D721Med (cell line): ENCODE data around the gene SLC25A29.
"Not testable (repeated sequence)": the region's sequence is repeated elsewhere in the genome, so short reads cannot be mapped to it uniquely, and the experiment has no call there.

Source experiments
- DNase-seq: peaks from one replicate; pipeline ENCODE4 v3.0.0; 2011; ENCODE audit warnings: low spot score; ENCODE audit not compliant: insufficient read length
- FAIRE-seq: peaks from 2 replicates; lab custom pipeline; 2011; peaks lifted over from hg19 to GRCh38; lab: Jason Lieb, UNC
- TF ChIP-seq, protein P1 (sequence below): IDR thresholded peaks from 2 replicates; pipeline ENCODE4 v1.5.1; 2012; ENCODE audit warnings: mild to moderate bottlenecking, control low read depth; ENCODE audit not compliant: insufficient read depth; ENCODE audit errors: missing control alignments

SLC25A29 gene

DNA sequence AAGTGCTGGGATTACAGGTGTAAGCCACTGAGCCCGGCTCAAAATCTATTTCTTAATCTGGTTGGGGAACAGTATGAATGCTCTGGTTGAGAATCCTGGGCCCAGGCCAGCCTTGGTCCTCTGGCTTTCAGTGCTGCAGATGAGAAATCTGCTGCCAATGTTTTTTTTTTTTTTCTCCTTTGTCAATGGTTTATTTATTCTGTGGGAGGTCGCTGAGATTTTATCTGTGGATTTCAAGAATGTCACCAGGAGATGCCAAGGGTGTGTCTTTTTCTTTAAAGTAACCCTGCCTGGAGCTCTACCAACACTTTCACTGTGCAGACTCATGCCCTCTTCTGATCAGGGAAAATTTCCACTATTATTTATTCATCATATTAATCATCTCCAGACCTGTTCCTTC, 3.6 kb downstream of the SLC25A29 start:
- DNase-seq (no peak), FAIRE-seq (no peak)
- TF ChIP-seq, protein P1, sequence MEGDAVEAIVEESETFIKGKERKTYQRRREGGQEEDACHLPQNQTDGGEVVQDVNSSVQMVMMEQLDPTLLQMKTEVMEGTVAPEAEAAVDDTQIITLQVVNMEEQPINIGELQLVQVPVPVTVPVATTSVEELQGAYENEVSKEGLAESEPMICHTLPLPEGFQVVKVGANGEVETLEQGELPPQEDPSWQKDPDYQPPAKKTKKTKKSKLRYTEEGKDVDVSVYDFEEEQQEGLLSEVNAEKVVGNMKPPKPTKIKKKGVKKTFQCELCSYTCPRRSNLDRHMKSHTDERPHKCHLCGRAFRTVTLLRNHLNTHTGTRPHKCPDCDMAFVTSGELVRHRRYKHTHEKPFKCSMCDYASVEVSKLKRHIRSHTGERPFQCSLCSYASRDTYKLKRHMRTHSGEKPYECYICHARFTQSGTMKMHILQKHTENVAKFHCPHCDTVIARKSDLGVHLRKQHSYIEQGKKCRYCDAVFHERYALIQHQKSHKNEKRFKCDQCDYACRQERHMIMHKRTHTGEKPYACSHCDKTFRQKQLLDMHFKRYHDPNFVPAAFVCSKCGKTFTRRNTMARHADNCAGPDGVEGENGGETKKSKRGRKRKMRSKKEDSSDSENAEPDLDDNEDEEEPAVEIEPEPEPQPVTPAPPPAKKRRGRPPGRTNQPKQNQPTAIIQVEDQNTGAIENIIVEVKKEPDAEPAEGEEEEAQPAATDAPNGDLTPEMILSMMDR: no peak

DNA sequence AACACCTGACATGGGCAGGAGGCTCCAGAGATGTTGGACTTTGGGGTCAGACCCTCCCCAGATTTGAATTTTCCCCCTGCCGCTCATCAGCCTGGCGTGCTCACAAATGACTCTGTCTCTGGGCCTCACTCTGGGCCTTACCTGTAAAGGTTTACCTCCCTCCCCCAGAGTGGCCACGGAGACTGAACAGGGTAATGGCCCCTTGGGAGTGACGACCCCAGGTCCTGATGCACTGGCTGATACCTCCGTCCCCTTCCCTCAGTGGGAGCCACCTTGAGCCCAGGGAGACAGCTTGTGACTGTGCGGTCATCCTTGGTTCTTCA, 7.0 kb downstream of the SLC25A29 start:
- DNase-seq: no peak
- TF ChIP-seq, protein P1: no peak
- no peak for FAIRE-seq

DNA sequence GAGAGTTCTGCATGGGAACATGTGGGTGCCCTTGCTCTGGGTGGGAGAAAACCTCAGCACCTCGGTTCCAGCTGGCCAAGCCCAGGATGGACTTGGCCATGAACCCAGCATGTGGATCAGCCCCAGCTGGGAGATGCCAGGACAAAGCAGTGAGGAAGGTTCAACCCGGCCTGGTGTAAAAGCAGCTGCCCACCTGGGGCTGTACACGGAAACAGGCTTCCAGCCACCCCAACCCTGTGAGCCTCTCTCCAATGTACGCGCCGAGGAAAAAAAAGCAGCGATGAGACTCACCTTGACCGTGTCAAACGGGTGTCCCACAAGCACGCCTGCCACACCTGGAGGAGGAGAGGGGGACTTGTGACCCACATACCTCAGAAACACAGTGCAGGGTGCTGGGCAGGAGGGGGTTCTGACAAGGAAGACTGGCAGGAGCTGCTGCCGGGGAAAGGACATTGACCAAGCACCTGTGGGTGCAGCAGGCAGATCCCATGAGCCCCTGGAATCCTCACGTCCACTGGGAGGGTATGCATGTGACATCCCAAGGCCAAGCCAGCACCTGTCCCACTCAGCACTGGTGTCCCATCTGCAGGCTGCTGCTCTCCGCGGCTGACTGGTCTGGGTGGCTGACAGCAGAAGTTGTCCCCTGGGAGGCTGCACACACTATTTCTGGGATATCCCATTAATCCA, 7.5 kb downstream of the SLC25A29 start:
- TF ChIP-seq, protein P1: no peak
- FAIRE-seq (no peak), DNase-seq (no peak)

DNA sequence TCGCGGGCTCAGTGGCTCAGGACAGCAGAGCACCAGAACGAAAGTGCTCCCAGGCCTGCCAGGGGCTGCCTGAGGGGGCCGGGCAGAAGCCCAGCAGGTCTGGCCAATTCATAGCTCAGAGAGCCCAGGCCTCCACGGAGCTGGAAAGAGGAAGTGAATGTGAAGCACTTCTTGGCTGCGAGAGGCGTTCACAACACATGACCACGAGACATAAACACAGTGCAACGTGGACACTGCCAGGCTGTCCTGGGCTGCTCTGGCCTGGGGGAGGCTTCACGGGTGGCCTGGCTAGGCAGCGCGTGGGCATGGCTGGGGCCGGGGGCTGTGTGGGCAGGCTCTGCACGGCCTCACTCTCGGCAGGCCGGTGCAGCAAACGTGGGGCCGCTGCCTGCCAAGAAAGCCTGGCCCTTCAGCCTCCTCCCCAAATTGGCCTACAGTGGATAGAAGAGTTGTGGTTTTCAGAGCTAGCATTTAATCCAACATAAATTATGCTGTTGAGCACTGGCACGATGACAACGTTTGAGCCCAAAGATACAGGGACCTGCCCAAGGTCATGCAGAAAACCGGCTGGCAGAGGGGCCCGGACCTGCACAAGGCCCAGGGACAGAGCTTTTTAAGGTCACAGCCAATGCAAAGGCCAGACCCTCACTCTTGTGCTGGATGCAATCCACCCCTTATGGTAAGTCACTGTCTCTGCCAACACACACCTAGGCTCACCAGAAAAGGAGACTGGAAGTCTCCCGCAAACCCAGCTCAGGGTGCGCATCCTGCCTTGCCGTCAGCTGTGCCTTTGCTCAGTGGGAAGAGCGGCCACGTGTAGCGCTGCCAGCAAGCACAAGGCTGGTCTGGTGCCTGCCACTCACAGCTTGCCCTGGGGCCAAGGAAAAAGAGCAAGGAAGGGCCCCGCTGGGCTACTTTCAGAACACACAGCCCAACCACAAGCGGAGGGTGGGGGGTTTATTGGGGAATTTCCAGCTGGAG, 8.6 kb downstream of the SLC25A29 start:
- TF ChIP-seq, protein P1: no peak
- DNase-seq (no peak), FAIRE-seq (no peak)

DNA sequence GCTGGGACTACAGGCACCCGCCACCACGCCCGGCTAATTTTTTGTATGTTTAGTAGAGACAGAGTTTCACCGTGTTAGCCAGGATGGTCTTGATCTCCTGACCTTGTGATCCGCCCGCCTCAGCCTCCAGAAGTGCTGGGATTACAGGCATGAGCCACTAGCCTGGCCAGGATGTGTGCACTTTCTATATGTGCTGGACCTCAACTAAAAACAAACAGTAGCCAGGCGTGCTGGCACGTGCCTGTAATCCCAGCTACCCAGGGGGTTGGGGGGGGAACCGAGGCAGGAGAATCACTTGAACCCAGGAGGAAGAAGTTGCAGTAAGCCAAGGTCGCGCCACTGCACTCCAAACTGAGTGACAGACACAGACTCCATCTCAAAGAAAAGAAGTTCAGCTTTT, 9.5 kb downstream of the SLC25A29 start:
- FAIRE-seq: not testable (repeated sequence)

DNA sequence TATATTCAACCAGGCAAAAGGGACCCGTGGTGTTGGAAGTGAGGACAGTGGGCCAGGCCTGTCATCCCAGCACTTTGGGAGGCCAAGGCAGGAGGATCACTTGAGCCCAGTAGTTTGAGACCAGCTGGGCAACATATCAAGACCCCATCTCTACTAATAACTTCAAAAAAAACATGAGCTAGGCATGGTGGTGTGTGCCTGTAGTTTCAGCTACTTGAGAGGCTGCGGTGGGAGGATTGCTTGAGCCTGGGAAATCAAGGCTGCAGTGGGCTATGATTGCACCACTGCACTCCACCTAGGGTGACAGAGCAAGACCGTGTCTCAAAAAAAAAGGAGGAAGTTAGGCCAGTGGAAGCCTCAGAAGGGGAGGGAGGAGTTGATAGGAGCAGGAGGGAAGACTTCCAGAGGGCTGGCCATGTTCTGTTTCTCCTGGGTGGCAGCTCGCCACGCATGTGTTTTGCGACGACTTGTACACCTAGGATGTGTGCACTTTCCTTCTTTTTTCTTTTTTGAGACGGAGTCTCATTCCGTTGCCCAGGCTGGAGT, 10.1 kb downstream of the SLC25A29 start:
- no peak for FAIRE-seq

More for the DNA sequence above, 9.5 kb downstream of the SLC25A29 start:
- DNase-seq: not testable (repeated sequence)

More for the DNA sequence above, 10.1 kb downstream of the SLC25A29 start:
- TF ChIP-seq, protein P1: no peak
- no peak for DNase-seq
